HEK293 (cell line): ENCODE data around the gene CNOT9.

Experiments used
- CTCF ChIA-PET: fragments of 350-600 bp; formaldehyde crosslinking; extraction: SDS; loops from one replicate; lab custom pipeline; 2021; ENCODE audit warnings: antibody characterized with exemption; lab: Yijun Ruan, JAX
- POLR2A ChIA-PET: fragments of 300-600 bp; formaldehyde crosslinking; extraction: SDS; loops from one replicate; lab custom pipeline; 2020; ENCODE audit warnings: antibody characterized with exemption, inconsistent platforms; lab: Yijun Ruan, JAX
- H3K27ac ChIP-seq: fragments of 200-500 bp; sonication (Bioruptor generic); 2 replicates; pipeline ENCODE4 v1.5.1; 2014; ENCODE audit warnings: low read depth, low read length, control low read depth, inconsistent platforms; ENCODE audit errors: extremely low read depth
- H3K36me3 ChIP-seq, 2 experiments: fragments of 200-500 bp in 1 of 2; sonication (Bioruptor generic) in 1 of 2; 1 replicate in 1 of 2; 2 replicates in 1 of 2; pipeline ENCODE4 v1.5.1; 2014 to 2017; ENCODE audit warnings: inconsistent platforms in 2 of 2, low read length in 2 of 2; ENCODE audit not compliant: control insufficient read depth in 2 of 2, insufficient read depth in 1 of 2
- H3K4me1 ChIP-seq: fragments of 200-500 bp; sonication (Bioruptor generic); 2 replicates; pipeline ENCODE4 v1.5.1; 2014; ENCODE audit warnings: mild to moderate bottlenecking, low read length, inconsistent platforms; ENCODE audit not compliant: control insufficient read depth, insufficient read depth
- H3K4me3 ChIP-seq: 2 replicates; pipeline ENCODE4 v1.5.1; 2011; ENCODE audit warnings: low read depth, mild to moderate bottlenecking, control low read depth, low read length, moderate library complexity
- H3K9me3 ChIP-seq: fragments of 200-500 bp; sonication (Bioruptor generic); 2 replicates; pipeline ENCODE4 v1.5.1; 2014; ENCODE audit warnings: low read depth, low read length, inconsistent platforms; ENCODE audit not compliant: control insufficient read depth, insufficient read depth
- AEBP2 ChIP-seq: fragments of 450-650 bp; formaldehyde crosslinking; IDR thresholded peaks from 2 replicates; pipeline ENCODE4 v1.5.1; 2016; ENCODE audit warnings: missing biosample characterization, missing genetic modification characterization, borderline replicate concordance
- ATF2 ChIP-seq: fragments of 450-650 bp; formaldehyde crosslinking; IDR thresholded peaks from 2 replicates; pipeline ENCODE4 v1.5.1; 2016; ENCODE audit warnings: missing biosample characterization, missing genetic modification characterization, low read depth
- ELK4 ChIP-seq: IDR thresholded peaks from 2 replicates; pipeline ENCODE4 v1.6.1; 2011; ENCODE audit warnings: mild to moderate bottlenecking, low read depth, low read length, borderline replicate concordance
- MZF1 ChIP-seq: fragments of 450-650 bp; formaldehyde crosslinking; IDR thresholded peaks from 2 replicates; pipeline ENCODE4 v1.5.1; 2017; ENCODE audit warnings: missing biosample characterization, missing genetic modification characterization, borderline replicate concordance
- PRDM10 ChIP-seq: fragments of 450-650 bp; formaldehyde crosslinking; IDR thresholded peaks from 2 replicates; pipeline ENCODE4 v1.5.1; 2016; ENCODE audit warnings: missing biosample characterization, missing genetic modification characterization
- REST ChIP-seq: fragments of 450-650 bp; formaldehyde crosslinking; IDR thresholded peaks from 2 replicates; pipeline ENCODE4 v1.5.1; 2016; ENCODE audit warnings: missing biosample characterization, missing genetic modification characterization
- ZNF596 ChIP-seq: fragments of 450-650 bp; IDR thresholded peaks from 2 replicates; pipeline ENCODE4 v1.5.0; 2018; ENCODE audit warnings: missing biosample characterization, mild to moderate bottlenecking, missing genetic modification characterization, moderate library complexity
- ZNF707 ChIP-seq: fragments of 450-650 bp; formaldehyde crosslinking; IDR thresholded peaks from 2 replicates; pipeline ENCODE4 v1.5.1; 2016; ENCODE audit warnings: missing biosample characterization, missing genetic modification characterization

Gene CNOT9

GRCh38 chr2:218577482-218578220 lies 9.0 kb downstream of the CNOT9 start:
- CTCF ChIA-PET = interaction anchor here (0.6 to 1.4 kb wide), 5 partner anchors 24 to 299 kb away, joined by 3 to 4 read pairs (median 3); no protein-coding TSS in a partner anchor
- POLR2A ChIA-PET = interaction anchor here (0.6 to 0.7 kb wide), 2 partner anchors 10 to 11 kb away, joined by 3 to 4 read pairs; no protein-coding TSS in a partner anchor

GRCh38 chr2:218578272-218578877 lies 9.7 kb downstream of the CNOT9 start:
- Histone ChIP-seq H3K36me3 (peaks cover 40 to 59% of the 10 kb centered on the region in 2 experiments), H3K9me3 (no peaks in the 10 kb centered on the region), H3K4me1 (peaks cover 9% of the 10 kb centered on the region; the same call in 1 of the 2 replicates), H3K27ac (no peak overlapping the region), H3K4me3 (no peak overlapping the region)
- no peak for TF ChIP-seq MZF1 (tag by site-specific recombination)
- TF ChIP-seq ZNF707 (tag by site-specific recombination) = no peak
- TF ChIP-seq REST = no peak
- no peak for TF ChIP-seq AEBP2
- no peak for TF ChIP-seq ZNF596 (tag by site-specific recombination)
- no peak for TF ChIP-seq ELK4
- POLR2A ChIA-PET = interaction anchor here (0.5 kb wide), 1 partner anchor 81 kb away, joined by 5 read pairs; the partner anchor contains the start of genes BCS1L and ZNF142
- CTCF ChIA-PET = interaction anchor here (0.6 to 1.4 kb wide), 3 partner anchors 21 to 298 kb away, joined by 3 to 4 read pairs (median 3); no protein-coding TSS in a partner anchor

More at GRCh38 chr2:218577482-218578220, 9.0 kb downstream of the CNOT9 start:
- H3K4me1 ChIP-seq = peaks cover 9% of the 10 kb centered on the region; the same call in 1 of the 2 replicates
- no peaks in the 10 kb centered on the region for H3K9me3 ChIP-seq
- no peak overlapping the region for H3K27ac ChIP-seq
- no peak overlapping the region for H3K4me3 ChIP-seq
- H3K36me3 ChIP-seq = peaks cover 40 to 59% of the 10 kb centered on the region in 2 experiments
- TF ChIP-seq PRDM10 (tag by site-specific recombination) (peak; percentile 31; the same call in 1 of the 2 replicates), ATF2 (tag by site-specific recombination) (no peak)
- TF ChIP-seq, all 188 proteins: peak for 1
